Activated naive CD8-positive, alpha-beta T cell treated with anti-CD3 and anti-CD28 coated beads for 36 hours (primary cell): ENCODE results near the gene AOC2. TPM values are rescaled to one million over a fixed set of nuclear protein-coding genes. Genes with fewer than 3 reads are reported as not detected.
A peak's percentile ranks its signal among the peaks of the same experiment; 100 is the strongest.
"Not testable (repeated sequence)": the region's sequence is repeated elsewhere in the genome, so short reads cannot be mapped to it uniquely, and the experiment has no call there.

Source experiments
- DNase-seq: peaks from one replicate; pipeline ENCODE4 v3.0.0; 2021
- H3K27ac Mint-ChIP-seq: one replicate; pipeline ENCODE4 v1.8.0; 2022; ENCODE audit warnings: mild to moderate bottlenecking, moderate library complexity, mixed read lengths
- H3K27me3 Mint-ChIP-seq: one replicate; pipeline ENCODE4 v1.8.0; 2022; ENCODE audit warnings: mild to moderate bottlenecking, mixed read lengths
- H3K36me3 Mint-ChIP-seq: one replicate; pipeline ENCODE4 v1.8.0; 2021; ENCODE audit warnings: mild to moderate bottlenecking, mixed read lengths
- H3K4me1 Mint-ChIP-seq: one replicate; pipeline ENCODE4 v1.8.0; 2021; ENCODE audit warnings: mixed read lengths
- H3K4me3 Mint-ChIP-seq: one replicate; pipeline ENCODE4 v1.8.0; 2022; ENCODE audit warnings: mild to moderate bottlenecking, moderate library complexity, mixed read lengths
- H3K9me3 Mint-ChIP-seq: one replicate; pipeline ENCODE4 v1.8.0; 2022; ENCODE audit warnings: mixed read lengths
- total RNA-seq, 2 experiments: library from RNA; stranded (reverse); gene quantifications; one replicate each; pipeline ENCODE4 v1.2.3, GENCODE V29; 2021

Gene AOC2
- total RNA-seq, 2 experiments from 2014 or later, result 1.9 to 2.6 TPM

- no peak overlapping the region for H3K4me3 Mint-ChIP-seq
- peaks cover 3% of the 10 kb centered on the region for H3K36me3 Mint-ChIP-seq
- peak overlapping the region; percentile 85 for H3K27ac Mint-ChIP-seq
- H3K27me3 Mint-ChIP-seq, result no peaks in the 10 kb centered on the region
- H3K9me3 Mint-ChIP-seq, result no peaks in the 10 kb centered on the region
- DNase-seq, result no peak
- H3K4me1 Mint-ChIP-seq, result peaks cover 24% of the 10 kb centered on the region
Observed at GRCh38 chr17:42845556-42845917, 1.2 kb downstream of the AOC2 start.

- Mint-ChIP-seq H3K27ac (peak overlapping the region; percentile 85), H3K36me3 (peaks cover 2% of the 10 kb centered on the region), H3K27me3 (no peaks in the 10 kb centered on the region), H3K4me3 (no peak overlapping the region), H3K4me1 (peaks cover 24% of the 10 kb centered on the region), H3K9me3 (no peaks in the 10 kb centered on the region)
- peak; percentile 40 for DNase-seq
Observed at GRCh38 chr17:42845918-42846593, 1.7 kb downstream of the AOC2 start.

- DNase-seq, result no peak
- peaks cover 2% of the 10 kb centered on the region for H3K36me3 Mint-ChIP-seq
- H3K4me1 Mint-ChIP-seq, result peaks cover 22% of the 10 kb centered on the region
- peak overlapping the region; percentile 85 for H3K27ac Mint-ChIP-seq
- no peaks in the 10 kb centered on the region for H3K27me3 Mint-ChIP-seq
- H3K4me3 Mint-ChIP-seq, result no peak overlapping the region
- no peaks in the 10 kb centered on the region for H3K9me3 Mint-ChIP-seq
Observed at GRCh38 chr17:42846594-42847280, 2.4 kb downstream of the AOC2 start.

- DNase-seq, result no peak
- peaks cover 22% of the 10 kb centered on the region for H3K4me1 Mint-ChIP-seq
- H3K27me3 Mint-ChIP-seq, result no peaks in the 10 kb centered on the region
- H3K9me3 Mint-ChIP-seq, result no peaks in the 10 kb centered on the region
- H3K4me3 Mint-ChIP-seq, result no peak overlapping the region
- H3K27ac Mint-ChIP-seq, result no peak overlapping the region
- no peaks in the 10 kb centered on the region for H3K36me3 Mint-ChIP-seq
Observed at GRCh38 chr17:42848093-42848492, 3.7 kb downstream of the AOC2 start.

GRCh38 chr17:42849031-42849430 lies 4.7 kb downstream of the AOC2 start:
- no peak overlapping the region for H3K27ac Mint-ChIP-seq

GRCh38 chr17:42849451-42850181 lies 5.2 kb downstream of the AOC2 start:
- DNase-seq, result no peak
- Mint-ChIP-seq H3K4me1 (peaks cover 22% of the 10 kb centered on the region), H3K27ac (no peak overlapping the region), H3K36me3 (no peaks in the 10 kb centered on the region), H3K4me3 (no peak overlapping the region), H3K27me3 (no peaks in the 10 kb centered on the region), H3K9me3 (no peaks in the 10 kb centered on the region)

More at GRCh38 chr17:42849031-42849430, 4.7 kb downstream of the AOC2 start:
- Mint-ChIP-seq H3K4me3 (no peak overlapping the region), H3K27me3 (no peaks in the 10 kb centered on the region), H3K9me3 (no peaks in the 10 kb centered on the region), H3K36me3 (no peaks in the 10 kb centered on the region), H3K4me1 (peaks cover 22% of the 10 kb centered on the region)
- no peak for DNase-seq

- Mint-ChIP-seq H3K36me3 (peaks cover 1% of the 10 kb centered on the region), H3K27me3 (no peaks in the 10 kb centered on the region), H3K4me3 (no peak within 1 kb of the TSS), H3K27ac (no peak within 1 kb of the TSS), H3K9me3 (no peaks in the 10 kb centered on the region), H3K4me1 (peaks cover 13% of the 10 kb centered on the region)
- DNase-seq, result no peak
Observed at GRCh38 chr17:42850954-42851353, 6.6 kb downstream of the AOC2 start, which contains the start of gene AOC3. Gene AOC3 (plus strand): TSS chr17:42851199. CDS start chr17:42851344, 145 bp downstream.

- H3K4me3 Mint-ChIP-seq, H3K36me3 Mint-ChIP-seq, H3K9me3 Mint-ChIP-seq, H3K27me3 Mint-ChIP-seq, H3K27ac Mint-ChIP-seq, H3K4me1 Mint-ChIP-seq, DNase-seq: not testable (repeated sequence)
Observed at GRCh38 chr17:42851371-42852240, 7.2 kb downstream of the AOC2 start.

GRCh38 chr17:42852351-42852750 lies 8.0 kb downstream of the AOC2 start:
- Mint-ChIP-seq H3K27ac (no peak overlapping the region), H3K36me3 (peaks cover 1% of the 10 kb centered on the region), H3K4me1 (peaks cover 3% of the 10 kb centered on the region), H3K9me3 (no peaks in the 10 kb centered on the region), H3K4me3 (no peak overlapping the region), H3K27me3 (no peaks in the 10 kb centered on the region)
- no peak for DNase-seq

- H3K36me3 Mint-ChIP-seq, result peaks cover 1% of the 10 kb centered on the region
- no peak overlapping the region for H3K4me3 Mint-ChIP-seq
- no peak for DNase-seq
- peaks cover 3% of the 10 kb centered on the region for H3K4me1 Mint-ChIP-seq
- H3K27ac Mint-ChIP-seq, result no peak overlapping the region
- no peaks in the 10 kb centered on the region for H3K27me3 Mint-ChIP-seq
- no peaks in the 10 kb centered on the region for H3K9me3 Mint-ChIP-seq
Observed at GRCh38 chr17:42853004-42853403, 8.6 kb downstream of the AOC2 start.

- Mint-ChIP-seq H3K27ac (no peak overlapping the region), H3K27me3 (no peaks in the 10 kb centered on the region), H3K36me3 (peaks cover 1% of the 10 kb centered on the region), H3K9me3 (no peaks in the 10 kb centered on the region), H3K4me1 (peaks cover 3% of the 10 kb centered on the region), H3K4me3 (no peak overlapping the region)
- DNase-seq, result no peak
Observed at GRCh38 chr17:42853597-42853967, 9.2 kb downstream of the AOC2 start.

- Mint-ChIP-seq H3K27ac (no peak overlapping the region), H3K36me3 (peaks cover 1% of the 10 kb centered on the region), H3K27me3 (no peaks in the 10 kb centered on the region), H3K9me3 (no peaks in the 10 kb centered on the region), H3K4me1 (peaks cover 3% of the 10 kb centered on the region), H3K4me3 (no peak overlapping the region)
- DNase-seq, result no peak
Observed at GRCh38 chr17:42853968-42854790, 9.8 kb downstream of the AOC2 start.

- peaks cover 1% of the 10 kb centered on the region for H3K36me3 Mint-ChIP-seq
- no peaks in the 10 kb centered on the region for H3K27me3 Mint-ChIP-seq
- no peak for DNase-seq
- H3K9me3 Mint-ChIP-seq, result no peaks in the 10 kb centered on the region
- peaks cover 2% of the 10 kb centered on the region for H3K4me1 Mint-ChIP-seq
- H3K27ac Mint-ChIP-seq, result no peak overlapping the region
- H3K4me3 Mint-ChIP-seq, result no peak overlapping the region
Observed at GRCh38 chr17:42855048-42855596, 10.7 kb downstream of the AOC2 start.

GRCh38 chr17:42856093-42856492 lies 11.7 kb downstream of the AOC2 start:
- not testable (repeated sequence) for H3K9me3 Mint-ChIP-seq, H3K4me3 Mint-ChIP-seq, H3K27me3 Mint-ChIP-seq, H3K36me3 Mint-ChIP-seq, H3K4me1 Mint-ChIP-seq, H3K27ac Mint-ChIP-seq, DNase-seq
